Keratinocyte (primary cell): ENCODE data around the gene ARL13A. TPM values are rescaled to one million over a fixed set of nuclear protein-coding genes. Genes with fewer than 3 reads are reported as not detected.

Experiments
- DNase-seq: peaks from one replicate; pipeline ENCODE4 v3.0.0-alpha.2; 2011; ENCODE audit warnings: low read depth, missing footprints, low spot score
- FAIRE-seq: peaks from 2 replicates; lab custom pipeline; 2011; peaks lifted over from hg19 to GRCh38; lab: Jason Lieb, UNC
- H2AFZ ChIP-seq: 2 replicates; pipeline ENCODE4 v1.6.0; 2012; ENCODE audit warnings: low read length, control low read depth, inconsistent platforms; ENCODE audit not compliant: control insufficient read depth
- H3K27ac ChIP-seq: 2 replicates; pipeline ENCODE4 v1.5.1; 2011; ENCODE audit warnings: low read length; ENCODE audit not compliant: control insufficient read depth, insufficient read depth
- H3K27me3 ChIP-seq: 3 replicates; pipeline ENCODE4 v1.6.0; 2011; ENCODE audit warnings: low read length; ENCODE audit not compliant: control insufficient read depth, insufficient read depth; ENCODE audit errors: extremely low read depth
- H3K36me3 ChIP-seq, 2 experiments: 2 replicates in 1 of 2; 3 replicates in 1 of 2; pipeline ENCODE4 v1.5.1; 2011; ENCODE audit warnings: low read length in 2 of 2, mild to moderate bottlenecking in 1 of 2; ENCODE audit not compliant: control insufficient read depth in 2 of 2, insufficient read depth in 2 of 2; ENCODE audit errors: extremely low read depth in 1 of 2
- H3K4me1 ChIP-seq: 3 replicates; pipeline ENCODE4 v1.5.1; 2011; ENCODE audit warnings: low read length; ENCODE audit not compliant: control insufficient read depth, insufficient read depth; ENCODE audit errors: extremely low read depth
- H3K4me2 ChIP-seq: 3 replicates; pipeline ENCODE4 v1.6.0; 2011; ENCODE audit warnings: low read depth, low read length; ENCODE audit not compliant: control insufficient read depth, insufficient read depth; ENCODE audit errors: extremely low read depth
- H3K4me3 ChIP-seq, 3 experiments: fragments of 200-600 bp in 1 of 3; sonication (generic) in 1 of 3; 2 replicates in 2 of 3; 3 replicates in 1 of 3; pipeline ENCODE4 v1.5.1; 2011 to 2016; ENCODE audit warnings: low read length in 3 of 3, mild to moderate bottlenecking in 3 of 3, control low read depth in 2 of 3, inconsistent platforms in 1 of 3, low read depth in 1 of 3, mixed read lengths in 1 of 3, mixed run types in 1 of 3, moderate library complexity in 1 of 3; ENCODE audit not compliant: control insufficient read depth in 2 of 3, insufficient read depth in 2 of 3; ENCODE audit errors: extremely low read depth in 1 of 3
- H3K79me2 ChIP-seq: 2 replicates; pipeline ENCODE4 v1.6.0; 2012; ENCODE audit warnings: low read length; ENCODE audit not compliant: control insufficient read depth, insufficient read depth
- H3K9ac ChIP-seq: 3 replicates; pipeline ENCODE4 v1.6.0; 2011; ENCODE audit warnings: low read length; ENCODE audit not compliant: control insufficient read depth, insufficient read depth; ENCODE audit errors: extremely low read depth
- H3K9me1 ChIP-seq: 3 replicates; pipeline ENCODE4 v1.6.0; 2011; ENCODE audit warnings: low read length; ENCODE audit not compliant: control insufficient read depth, insufficient read depth; ENCODE audit errors: extremely low read depth
- H3K9me3 ChIP-seq: 2 replicates; pipeline ENCODE4 v1.5.1; 2012; ENCODE audit warnings: low read depth, low read length; ENCODE audit not compliant: control insufficient read depth
- H4K20me1 ChIP-seq: 3 replicates; pipeline ENCODE4 v1.6.0; 2011; ENCODE audit warnings: low read length; ENCODE audit not compliant: control insufficient read depth, insufficient read depth; ENCODE audit errors: extremely low read depth
- EZH2 ChIP-seq: IDR thresholded peaks from one replicate; pipeline ENCODE4 v1.6.1; 2012; ENCODE audit warnings: inconsistent platforms, mild to moderate bottlenecking, low read length, moderate library complexity
- dilution Hi-C: fragments of 300-500 bp; cut with MboI; formaldehyde crosslinking; loops from one replicate; pipeline ENCODE4 v1.7.0; 2020; ENCODE audit warnings: low sequenced_read_pairs; ENCODE audit not compliant: extremely low pct_ligation_motif_present
- polyA plus RNA-seq, 5 experiments: library from polyadenylated mRNA; depleted of rRNA in 3 of 5; stranded (reverse) in 3 of 5; stranded (forward) in 1 of 5; unstranded in 1 of 5; fragments of >200 nt; gene quantifications; 1 replicate in 1 of 5; 2 replicates in 3 of 5; 3 replicates in 1 of 5; pipeline versions ENCODE4 v1.2.1 to v1.2.3, GENCODE V29; 2011 to 2012; ENCODE audit warnings: missing spikeins in 2 of 5, low read depth in 1 of 5, low replicate concordance in 1 of 5
- TF ChIP-seq, protein P1 (sequence below), 3 experiments: IDR thresholded peaks in 1 of 3; conservative IDR thresholded peaks in 1 of 3; optimal IDR thresholded peaks in 1 of 3; 2 replicates in 2 of 3; 3 replicates in 1 of 3; pipeline versions ENCODE3 to v1.5.1; 2011; ENCODE audit warnings: low read length in 3 of 3, mild to moderate bottlenecking in 3 of 3, moderate library complexity in 2 of 3, control low read depth in 1 of 3, inconsistent platforms in 1 of 3; ENCODE audit not compliant: insufficient read depth in 2 of 3; ENCODE audit errors: extremely low read depth in 1 of 3

Gene ARL13A
- polyA plus RNA-seq, 1 donor (not counting 4 experiments of a cell fraction or from before 2014, with no cell fraction given) = not detected

- FAIRE-seq (no peak), DNase-seq (no peak)
- no peak overlapping the region for H3K27ac ChIP-seq
- peaks cover 11% of the 10 kb centered on the region for H3K4me1 ChIP-seq
- no peaks in the 10 kb centered on the region for H3K79me2 ChIP-seq
- no peak overlapping the region for H3K9ac ChIP-seq
- no peak overlapping the region for H2AFZ ChIP-seq
- H3K36me3 ChIP-seq = no peaks in the 10 kb centered on the region
- H4K20me1 ChIP-seq = no peaks in the 10 kb centered on the region
- H3K9me3 ChIP-seq = no peaks in the 10 kb centered on the region
- no peaks in the 10 kb centered on the region for H3K9me1 ChIP-seq
- H3K4me3 ChIP-seq = no peak overlapping the region
- no peak for TF ChIP-seq EZH2
- TF ChIP-seq, protein P1, sequence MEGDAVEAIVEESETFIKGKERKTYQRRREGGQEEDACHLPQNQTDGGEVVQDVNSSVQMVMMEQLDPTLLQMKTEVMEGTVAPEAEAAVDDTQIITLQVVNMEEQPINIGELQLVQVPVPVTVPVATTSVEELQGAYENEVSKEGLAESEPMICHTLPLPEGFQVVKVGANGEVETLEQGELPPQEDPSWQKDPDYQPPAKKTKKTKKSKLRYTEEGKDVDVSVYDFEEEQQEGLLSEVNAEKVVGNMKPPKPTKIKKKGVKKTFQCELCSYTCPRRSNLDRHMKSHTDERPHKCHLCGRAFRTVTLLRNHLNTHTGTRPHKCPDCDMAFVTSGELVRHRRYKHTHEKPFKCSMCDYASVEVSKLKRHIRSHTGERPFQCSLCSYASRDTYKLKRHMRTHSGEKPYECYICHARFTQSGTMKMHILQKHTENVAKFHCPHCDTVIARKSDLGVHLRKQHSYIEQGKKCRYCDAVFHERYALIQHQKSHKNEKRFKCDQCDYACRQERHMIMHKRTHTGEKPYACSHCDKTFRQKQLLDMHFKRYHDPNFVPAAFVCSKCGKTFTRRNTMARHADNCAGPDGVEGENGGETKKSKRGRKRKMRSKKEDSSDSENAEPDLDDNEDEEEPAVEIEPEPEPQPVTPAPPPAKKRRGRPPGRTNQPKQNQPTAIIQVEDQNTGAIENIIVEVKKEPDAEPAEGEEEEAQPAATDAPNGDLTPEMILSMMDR (optimal IDR thresholded peaks at IDR 0.05 in 1 of 3, IDR thresholded peaks at IDR 0.05 in 1 of 3, conservative IDR thresholded peaks at IDR 0.05 in 1 of 3; ENCODE audit: extremely low read depth in 1 of 3, insufficient read depth in 2 of 3, low read length in 3 of 3) = no peak
- H3K27me3 ChIP-seq = no peaks in the 10 kb centered on the region
- dilution Hi-C loops = no loop called here
- no peak overlapping the region for H3K4me2 ChIP-seq
Observed at GRCh38 chrX:100984818-100985217, 15.3 kb downstream of the ARL13A start.

DNA sequence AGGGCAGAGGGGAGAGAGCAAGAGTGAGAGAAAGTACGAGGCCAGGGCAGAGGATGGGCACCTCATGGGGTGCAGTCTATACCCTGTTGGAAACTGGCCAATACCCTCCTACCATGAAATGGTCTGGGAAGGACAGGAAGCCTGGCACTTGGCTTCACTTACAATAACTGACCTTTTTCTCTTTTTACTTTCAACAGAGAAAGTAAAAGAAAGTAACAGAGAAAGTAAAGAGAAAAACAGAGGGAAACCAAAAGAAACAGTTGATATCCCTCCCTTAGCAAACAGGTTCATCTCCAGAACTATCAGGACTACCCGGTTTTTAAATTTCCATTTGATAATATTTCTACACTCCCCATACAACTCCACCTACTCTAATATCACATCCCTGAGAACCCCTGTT lies 20.6 kb downstream of the ARL13A start:
- Histone ChIP-seq H3K9ac (no peak overlapping the region), H3K36me3 (no peaks in the 10 kb centered on the region), H3K27ac (no peak overlapping the region), H3K4me1 (peaks cover 17% of the 10 kb centered on the region), H3K4me2 (no peak overlapping the region), H3K4me3 (no peak overlapping the region), H3K79me2 (no peaks in the 10 kb centered on the region), H2AFZ (no peak overlapping the region), H4K20me1 (no peaks in the 10 kb centered on the region), H3K27me3 (no peaks in the 10 kb centered on the region), H3K9me1 (no peaks in the 10 kb centered on the region), H3K9me3 (no peaks in the 10 kb centered on the region)
- FAIRE-seq = no peak
- no peak for DNase-seq
- dilution Hi-C loops = no loop called here
- no peak for TF ChIP-seq EZH2
- TF ChIP-seq, protein P1 (optimal IDR thresholded peaks at IDR 0.05 in 1 of 3, IDR thresholded peaks at IDR 0.05 in 1 of 3, conservative IDR thresholded peaks at IDR 0.05 in 1 of 3; ENCODE audit: extremely low read depth in 1 of 3, insufficient read depth in 2 of 3, low read length in 3 of 3) = no peak
